HEK293T (cell line): ENCODE data around the gene PAQR6.

Experiments
- ELF4 ChIP-seq: fragments of 450-650 bp; IDR thresholded peaks from 2 replicates; pipeline ENCODE4 v1.6.1; 2017; ENCODE audit warnings: antibody characterized with exemption
- L3MBTL2 ChIP-seq: fragments of 450-650 bp; conservative IDR thresholded peaks from 2 replicates; pipeline ENCODE4 v1.6.1; 2016; ENCODE audit warnings: mild to moderate bottlenecking
- SUZ12 ChIP-seq: fragments of 450-650 bp; IDR thresholded peaks from 2 replicates; pipeline ENCODE4 v1.6.1; 2016; ENCODE audit warnings: mild to moderate bottlenecking

DNA sequence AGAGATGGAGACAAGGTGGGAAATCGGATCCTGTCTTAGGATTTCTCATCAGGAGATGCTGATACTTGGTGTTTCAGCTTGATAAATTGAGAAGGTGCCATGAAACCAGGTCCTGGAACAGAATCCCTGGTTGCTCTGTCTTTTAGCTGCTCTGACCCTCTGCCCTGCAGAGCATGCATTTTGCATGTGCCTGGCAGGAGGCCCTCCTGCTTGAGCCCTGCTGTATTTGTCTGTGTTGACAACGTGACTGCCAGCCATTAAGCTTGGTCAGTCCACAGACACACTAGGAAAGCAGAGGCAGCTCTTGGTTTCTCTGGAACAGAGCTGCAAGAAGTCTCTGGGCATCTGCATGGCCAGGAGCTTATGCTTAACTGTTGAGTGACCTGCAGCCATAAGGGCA, 51.4 kb downstream of the PAQR6 start:
- no peak for TF ChIP-seq L3MBTL2
- no peak for TF ChIP-seq ELF4
- no peak for TF ChIP-seq SUZ12
